HEK293 (cell line): Measurements from ENCODE around the gene ECSIT.

Experiments
- CTCF ChIP-seq: fragments of 450-650 bp; formaldehyde crosslinking; IDR thresholded peaks from 2 replicates; pipeline ENCODE4 v1.5.1; 2016; ENCODE audit warnings: missing biosample characterization, missing genetic modification characterization
- GFI1B ChIP-seq: fragments of 450-650 bp; formaldehyde crosslinking; IDR thresholded peaks from 2 replicates; pipeline ENCODE4 v1.5.1; 2016; ENCODE audit warnings: missing biosample characterization, missing genetic modification characterization
- KLF7 ChIP-seq: fragments of 450-650 bp; formaldehyde crosslinking; IDR thresholded peaks from 2 replicates; pipeline ENCODE4 v1.5.1; 2016; ENCODE audit warnings: missing biosample characterization, missing genetic modification characterization, borderline replicate concordance
- KLF8 ChIP-seq: fragments of 450-650 bp; formaldehyde crosslinking; IDR thresholded peaks from 2 replicates; pipeline ENCODE4 v1.5.1; 2016; ENCODE audit warnings: missing biosample characterization, missing genetic modification characterization
- PATZ1 ChIP-seq: fragments of 450-650 bp; formaldehyde crosslinking; IDR thresholded peaks from 2 replicates; pipeline ENCODE4 v1.5.1; 2016; ENCODE audit warnings: missing biosample characterization, missing genetic modification characterization
- PRDM2 ChIP-seq: fragments of 450-650 bp; formaldehyde crosslinking; IDR thresholded peaks from 2 replicates; pipeline ENCODE4 v1.5.1; 2016; ENCODE audit warnings: missing biosample characterization, missing genetic modification characterization, borderline replicate concordance
- SCRT1 ChIP-seq: fragments of 450-650 bp; formaldehyde crosslinking; IDR thresholded peaks from 2 replicates; pipeline ENCODE4 v1.5.1; 2016; ENCODE audit warnings: missing biosample characterization, missing genetic modification characterization, borderline replicate concordance
- SCRT2 ChIP-seq: fragments of 450-650 bp; formaldehyde crosslinking; IDR thresholded peaks from 2 replicates; pipeline ENCODE4 v1.5.1; 2016; ENCODE audit warnings: missing biosample characterization, missing genetic modification characterization
- SETDB1 ChIP-seq: IDR thresholded peaks from one replicate; pipeline ENCODE4 v1.6.1; 2017; ENCODE audit warnings: mild to moderate bottlenecking, low read length, moderate library complexity, mixed read lengths; ENCODE audit not compliant: insufficient read length
- SP7 ChIP-seq: fragments of 450-650 bp; formaldehyde crosslinking; IDR thresholded peaks from 2 replicates; pipeline ENCODE4 v1.5.1; 2016; ENCODE audit warnings: missing biosample characterization, missing genetic modification characterization
- WT1 ChIP-seq: fragments of 450-650 bp; formaldehyde crosslinking; IDR thresholded peaks from 2 replicates; pipeline ENCODE4 v1.5.1; 2016; ENCODE audit warnings: missing biosample characterization, missing genetic modification characterization
- ZBTB44 ChIP-seq: fragments of 450-650 bp; IDR thresholded peaks from 2 replicates; pipeline ENCODE4 v1.5.1; 2018; ENCODE audit warnings: missing biosample characterization, mild to moderate bottlenecking, missing genetic modification characterization
- ZBTB8A ChIP-seq: fragments of 450-650 bp; formaldehyde crosslinking; IDR thresholded peaks from 2 replicates; pipeline ENCODE4 v1.5.1; 2016; ENCODE audit warnings: missing biosample characterization, missing genetic modification characterization
- ZFHX2 ChIP-seq: fragments of 450-650 bp; formaldehyde crosslinking; conservative IDR thresholded peaks from 2 replicates; pipeline ENCODE4 v1.5.1; 2016; ENCODE audit warnings: missing biosample characterization, missing genetic modification characterization
- ZIC2 ChIP-seq: fragments of 450-650 bp; formaldehyde crosslinking; IDR thresholded peaks from 2 replicates; pipeline ENCODE4 v1.5.1; 2016; ENCODE audit warnings: missing biosample characterization, missing genetic modification characterization
- ZNF133 ChIP-seq: fragments of 450-650 bp; formaldehyde crosslinking; IDR thresholded peaks from 2 replicates; pipeline ENCODE4 v1.5.1; 2016; ENCODE audit warnings: missing biosample characterization, missing genetic modification characterization
- ZNF311 ChIP-seq: fragments of 450-650 bp; formaldehyde crosslinking; IDR thresholded peaks from 2 replicates; pipeline ENCODE4 v1.5.1; 2017; ENCODE audit warnings: missing biosample characterization, missing genetic modification characterization, borderline replicate concordance
- ZNF404 ChIP-seq: fragments of 450-650 bp; formaldehyde crosslinking; IDR thresholded peaks from 2 replicates; pipeline ENCODE4 v1.5.1; 2017; ENCODE audit warnings: missing biosample characterization, missing genetic modification characterization
- ZNF416 ChIP-seq: fragments of 450-650 bp; formaldehyde crosslinking; IDR thresholded peaks from 2 replicates; pipeline ENCODE4 v1.5.1; 2016; ENCODE audit warnings: missing biosample characterization, missing genetic modification characterization
- ZNF549 ChIP-seq: fragments of 450-650 bp; IDR thresholded peaks from 2 replicates; pipeline ENCODE4 v1.5.1; 2018; ENCODE audit warnings: missing biosample characterization, missing genetic modification characterization, mild to moderate bottlenecking, inconsistent platforms, moderate library complexity
- ZNF555 ChIP-seq: fragments of 450-650 bp; formaldehyde crosslinking; conservative IDR thresholded peaks from 2 replicates; pipeline ENCODE4 v1.5.1; 2017; ENCODE audit warnings: missing biosample characterization, mild to moderate bottlenecking, missing genetic modification characterization, inconsistent platforms
- ZNF596 ChIP-seq: fragments of 450-650 bp; IDR thresholded peaks from 2 replicates; pipeline ENCODE4 v1.5.0; 2018; ENCODE audit warnings: missing biosample characterization, mild to moderate bottlenecking, missing genetic modification characterization, moderate library complexity
- ZNF654 ChIP-seq: fragments of 450-650 bp; formaldehyde crosslinking; IDR thresholded peaks from 2 replicates; pipeline ENCODE4 v1.5.1; 2016; ENCODE audit warnings: low read depth, missing biosample characterization, missing genetic modification characterization
- ZNF660 ChIP-seq: fragments of 450-650 bp; IDR thresholded peaks from 2 replicates; pipeline ENCODE4 v1.5.1; 2018; ENCODE audit warnings: missing biosample characterization, mild to moderate bottlenecking, missing genetic modification characterization
- ZNF677 ChIP-seq: fragments of 450-650 bp; IDR thresholded peaks from 2 replicates; pipeline ENCODE4 v1.5.0; 2018; ENCODE audit warnings: missing biosample characterization, mild to moderate bottlenecking, missing genetic modification characterization, moderate library complexity
- ZNF777 ChIP-seq: fragments of 450-650 bp; formaldehyde crosslinking; IDR thresholded peaks from 2 replicates; pipeline ENCODE4 v1.5.1; 2017; ENCODE audit warnings: missing biosample characterization, missing genetic modification characterization, borderline replicate concordance
- ZSCAN16 ChIP-seq: fragments of 450-650 bp; formaldehyde crosslinking; IDR thresholded peaks from 2 replicates; pipeline ENCODE4 v1.5.1; 2016; ENCODE audit warnings: missing biosample characterization, missing genetic modification characterization

ECSIT gene

GRCh38 chr19:11482384-11483050 lies 46.4 kb downstream of the ECSIT start (continued):
- TF ChIP-seq ZBTB44 (tag by site-specific recombination) (no peak; the same call in 1 of the 2 replicates), SCRT2 (tag by site-specific recombination) (peak; percentile 63; the same call in 1 of the 2 replicates), SCRT1 (tag by site-specific recombination) (no peak), PATZ1 (peak; percentile 99), SETDB1 (no peak), ZBTB8A (tag by site-specific recombination) (no peak; the same call in 1 of the 2 replicates), ZNF777 (tag by site-specific recombination) (0 out of 2 replicates have a peak, but pooled peaks have one; percentile 57), ZNF677 (tag by site-specific recombination) (peak; percentile 71), ZFHX2 (peak; percentile 71), CTCF (tag by site-specific recombination) (peak; percentile 97), GFI1B (tag by site-specific recombination) (0 out of 2 replicates have a peak, but pooled peaks have one; percentile 7), ZNF416 (tag by site-specific recombination) (peak; percentile 97), ZIC2 (tag by site-specific recombination) (peak; percentile 92), KLF8 (tag by site-specific recombination) (peak; percentile 90), ZNF596 (tag by site-specific recombination) (peak; percentile 84), WT1 (tag by site-specific recombination) (peak; percentile 50; the same call in 1 of the 2 replicates), ZNF654 (tag by site-specific recombination) (peak; percentile 73), SP7 (tag by site-specific recombination) (peak; percentile 84), ZNF311 (tag by site-specific recombination) (no peak), KLF7 (tag by site-specific recombination) (peak; percentile 68), ZNF404 (tag by site-specific recombination) (no peak), ZNF133 (0 out of 2 replicates have a peak, but pooled peaks have one; percentile 30), ZNF555 (no peak), ZNF660 (tag by site-specific recombination) (peak; percentile 85), ZSCAN16 (tag by site-specific recombination) (0 out of 2 replicates have a peak, but pooled peaks have one; percentile 19), ZNF549 (no peak), PRDM2 (tag by site-specific recombination) (no peak)
